ENCODE data around the gene KRTAP10-3. TPM values are rescaled to one million over a fixed set of nuclear protein-coding genes. Genes with fewer than 3 reads are reported as not detected.

KRTAP10-3 gene
- total RNA-seq, 4 donors from 2014 or later: not detected

- Histone ChIP-seq H3K36me3 (no peaks in the 10 kb centered on the region), H3K9me3 (no peaks in the 10 kb centered on the region), H3K4me3 (no peak overlapping the region), H3K4me1 (no peaks in the 10 kb centered on the region), H3K27ac (no peak overlapping the region), H3K27me3 (no peaks in the 10 kb centered on the region)
- TF ChIP-seq POLR2A (IDR thresholded peaks at IDR 0.05) (no peak), CTCF (IDR thresholded peaks at IDR 0.05) (no peak)
- DNase-seq: peak in 1 of 3 donors; percentile 32
Observed at GRCh38 chr21:44590311-44590721, 31.7 kb upstream of the KRTAP10-3 start.

GRCh38 chr21:44589586-44590305 lies 31.2 kb upstream of the KRTAP10-3 start:
- Histone ChIP-seq H3K27ac (no peak overlapping the region), H3K4me3 (no peak overlapping the region), H3K27me3 (no peaks in the 10 kb centered on the region), H3K36me3 (no peaks in the 10 kb centered on the region), H3K4me1 (no peaks in the 10 kb centered on the region), H3K9me3 (no peaks in the 10 kb centered on the region)
- TF ChIP-seq POLR2A (IDR thresholded peaks at IDR 0.05) (no peak), CTCF (IDR thresholded peaks at IDR 0.05) (no peak)
- DNase-seq: peak in 1 of 3 donors; percentile 37

- no peaks in the 10 kb centered on the region for H3K27me3 ChIP-seq
- no peaks in the 10 kb centered on the region for H3K9me3 ChIP-seq
- TF ChIP-seq CTCF (IDR thresholded peaks at IDR 0.05) (no peak), POLR2A (IDR thresholded peaks at IDR 0.05) (no peak)
- no peaks in the 10 kb centered on the region for H3K4me1 ChIP-seq
- H3K4me3 ChIP-seq: no peak overlapping the region
- no peak overlapping the region for H3K27ac ChIP-seq
- DNase-seq: no peak
- no peaks in the 10 kb centered on the region for H3K36me3 ChIP-seq
Observed at GRCh38 chr21:44589094-44589493, 30.5 kb upstream of the KRTAP10-3 start.

DNA sequence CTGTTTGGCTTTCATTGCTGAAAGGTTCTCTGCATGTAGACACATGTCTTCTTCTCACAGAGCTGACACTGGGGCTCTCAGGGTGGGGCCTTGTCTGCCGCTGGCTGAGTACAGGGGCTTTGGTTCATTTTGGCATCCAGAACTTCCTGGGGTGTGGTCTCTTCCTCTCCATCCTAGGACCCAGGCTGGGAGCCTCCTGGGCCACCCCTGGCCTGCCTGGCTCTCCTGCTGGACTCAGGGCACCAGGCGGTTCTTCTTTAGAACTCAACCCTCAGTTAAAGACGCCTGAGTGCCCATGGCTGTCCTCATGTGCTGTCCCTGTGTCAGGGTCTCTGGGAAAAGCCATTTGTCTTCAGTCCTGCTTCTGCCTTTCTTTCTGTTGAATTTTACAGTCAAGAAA lies 27.3 kb upstream of the KRTAP10-3 start:
- no peaks in the 10 kb centered on the region for H3K36me3 ChIP-seq
- H3K27me3 ChIP-seq: no peaks in the 10 kb centered on the region
- H3K4me3 ChIP-seq: no peak overlapping the region
- no peaks in the 10 kb centered on the region for H3K9me3 ChIP-seq
- no peak for TF ChIP-seq POLR2A (IDR thresholded peaks at IDR 0.05)
- no peak for TF ChIP-seq CTCF (IDR thresholded peaks at IDR 0.05)
- no peak overlapping the region for H3K27ac ChIP-seq
- H3K4me1 ChIP-seq: no peaks in the 10 kb centered on the region
- peak in 1 of 3 donors; percentile 11 for DNase-seq

DNA sequence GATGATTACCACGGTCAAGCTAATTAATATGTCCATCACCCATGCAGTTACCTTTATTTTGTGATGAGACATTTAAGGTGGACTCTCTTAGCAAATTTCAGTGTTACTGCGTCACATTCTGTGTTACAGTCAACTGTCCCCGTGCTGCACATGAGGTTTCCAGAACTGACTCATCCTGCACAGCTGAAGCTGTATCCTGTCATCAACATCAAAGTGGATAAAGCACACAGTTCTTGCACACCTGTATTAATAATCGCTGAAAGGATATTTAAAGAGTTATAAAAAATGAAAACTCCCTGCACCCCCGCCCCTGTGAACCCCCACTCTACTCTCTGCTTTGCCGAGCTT lies 25.2 kb upstream of the KRTAP10-3 start:
- peak in 1 of 3 donors; percentile 15 for DNase-seq
- no peak overlapping the region for H3K4me3 ChIP-seq
- no peaks in the 10 kb centered on the region for H3K27me3 ChIP-seq
- no peaks in the 10 kb centered on the region for H3K9me3 ChIP-seq
- H3K36me3 ChIP-seq: no peaks in the 10 kb centered on the region
- H3K4me1 ChIP-seq: no peaks in the 10 kb centered on the region
- H3K27ac ChIP-seq: no peak overlapping the region
- TF ChIP-seq POLR2A (IDR thresholded peaks at IDR 0.05) (no peak), CTCF (IDR thresholded peaks at IDR 0.05) (no peak)
